DND-41 (cell line): Measurements from ENCODE around the gene SOD1.

Experiments used
- EZH2 ChIP-seq: IDR thresholded peaks from 3 replicates; pipeline ENCODE4 v1.6.1; 2012; ENCODE audit warnings: borderline replicate concordance, low read depth, mild to moderate bottlenecking, moderate library complexity, low read length, inconsistent platforms; ENCODE audit not compliant: severe bottlenecking
- TF ChIP-seq, protein P1 (sequence below): IDR thresholded peaks from 2 replicates; pipeline ENCODE4 v1.5.1; 2012; ENCODE audit warnings: borderline replicate concordance, low read length, moderate library complexity, mild to moderate bottlenecking; ENCODE audit not compliant: poor library complexity, severe bottlenecking; ENCODE audit errors: extremely low read depth

- TF ChIP-seq, protein P1, sequence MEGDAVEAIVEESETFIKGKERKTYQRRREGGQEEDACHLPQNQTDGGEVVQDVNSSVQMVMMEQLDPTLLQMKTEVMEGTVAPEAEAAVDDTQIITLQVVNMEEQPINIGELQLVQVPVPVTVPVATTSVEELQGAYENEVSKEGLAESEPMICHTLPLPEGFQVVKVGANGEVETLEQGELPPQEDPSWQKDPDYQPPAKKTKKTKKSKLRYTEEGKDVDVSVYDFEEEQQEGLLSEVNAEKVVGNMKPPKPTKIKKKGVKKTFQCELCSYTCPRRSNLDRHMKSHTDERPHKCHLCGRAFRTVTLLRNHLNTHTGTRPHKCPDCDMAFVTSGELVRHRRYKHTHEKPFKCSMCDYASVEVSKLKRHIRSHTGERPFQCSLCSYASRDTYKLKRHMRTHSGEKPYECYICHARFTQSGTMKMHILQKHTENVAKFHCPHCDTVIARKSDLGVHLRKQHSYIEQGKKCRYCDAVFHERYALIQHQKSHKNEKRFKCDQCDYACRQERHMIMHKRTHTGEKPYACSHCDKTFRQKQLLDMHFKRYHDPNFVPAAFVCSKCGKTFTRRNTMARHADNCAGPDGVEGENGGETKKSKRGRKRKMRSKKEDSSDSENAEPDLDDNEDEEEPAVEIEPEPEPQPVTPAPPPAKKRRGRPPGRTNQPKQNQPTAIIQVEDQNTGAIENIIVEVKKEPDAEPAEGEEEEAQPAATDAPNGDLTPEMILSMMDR, result no peak
- TF ChIP-seq EZH2, result no peak
Observed at GRCh38 chr21:31678478-31678877, 19.0 kb downstream of the SOD1 start.
